Type B pancreatic cell (in vitro differentiated cells): ENCODE measurements around the gene PPP1R37. TPM values are rescaled to one million over a fixed set of nuclear protein-coding genes. Genes with fewer than 3 reads are reported as not detected.

ENCODE experiments used
- DNase-seq: peaks from one replicate; pipeline ENCODE4 v3.0.0; 2021; ENCODE audit warnings: mixed read lengths; ENCODE audit not compliant: unreplicated experiment; ENCODE audit errors: extremely low spot score
- H3K27ac Mint-ChIP-seq: 2 replicates; pipeline ENCODE4 v1.8.0; 2021; ENCODE audit warnings: mild to moderate bottlenecking, mixed read lengths
- H3K27me3 Mint-ChIP-seq: 2 replicates; pipeline ENCODE4 v1.8.0; 2021; ENCODE audit warnings: mixed read lengths
- H3K36me3 Mint-ChIP-seq: 2 replicates; pipeline ENCODE4 v1.8.0; 2021; ENCODE audit warnings: mixed read lengths
- H3K4me1 Mint-ChIP-seq: one replicate; pipeline ENCODE4 v1.8.0; 2021; ENCODE audit warnings: mixed read lengths; ENCODE audit not compliant: unreplicated experiment
- H3K4me3 Mint-ChIP-seq: 2 replicates; pipeline ENCODE4 v1.8.0; 2021; ENCODE audit warnings: mild to moderate bottlenecking, mixed read lengths
- H3K9me3 Mint-ChIP-seq: 2 replicates; pipeline ENCODE4 v1.8.0; 2021; ENCODE audit warnings: mixed read lengths
- CTCF ChIP-seq: fragments of 200-600 bp; sonication (generic); conservative IDR thresholded peaks from 2 replicates; pipeline ENCODE4 v1.5.0; 2021; ENCODE audit warnings: antibody characterized with exemption, mild to moderate bottlenecking
- total RNA-seq: library from RNA; stranded (reverse); gene quantifications from 2 replicates; pipeline ENCODE4 v1.2.1, GENCODE V29; 2021; ENCODE audit warnings: low replicate concordance

Gene PPP1R37
- total RNA-seq, 1 donor from 2014 or later: 44.7 TPM

GRCh38 chr19:45160870-45161737, 68.1 kb downstream of the PPP1R37 start, which contains the start of gene NKPD1:
Gene NKPD1 (minus strand): TSS chr19:45160982. CDS start chr19:45160150, 832 bp downstream.
- peaks cover 10% of the 10 kb centered on the region for H3K4me1 Mint-ChIP-seq
- H3K36me3 Mint-ChIP-seq: no peaks in the 10 kb centered on the region
- no peak for TF ChIP-seq CTCF
- peaks cover 12% of the 10 kb centered on the region for H3K27me3 Mint-ChIP-seq
- peak within 1 kb of the TSS; percentile 52 for H3K4me3 Mint-ChIP-seq
- H3K27ac Mint-ChIP-seq: peak within 1 kb of the TSS; percentile 10
- H3K9me3 Mint-ChIP-seq: no peaks in the 10 kb centered on the region
- no peak for DNase-seq

GRCh38 chr19:45161738-45162607, 69.0 kb downstream of the PPP1R37 start:
- Mint-ChIP-seq H3K9me3 (no peaks in the 10 kb centered on the region), H3K27me3 (peaks cover 8% of the 10 kb centered on the region), H3K4me1 (peaks cover 8% of the 10 kb centered on the region), H3K36me3 (no peaks in the 10 kb centered on the region), H3K27ac (peak overlapping the region; percentile 9), H3K4me3 (no peak overlapping the region)
- peak; percentile 80 for TF ChIP-seq CTCF
- DNase-seq: no peak

GRCh38 chr19:45162608-45163143, 69.7 kb downstream of the PPP1R37 start:
- no peaks in the 10 kb centered on the region for H3K9me3 Mint-ChIP-seq
- H3K4me3 Mint-ChIP-seq: no peak overlapping the region
- no peaks in the 10 kb centered on the region for H3K36me3 Mint-ChIP-seq
- peaks cover 4% of the 10 kb centered on the region for H3K27me3 Mint-ChIP-seq
- no peak for TF ChIP-seq CTCF
- DNase-seq: no peak
- peaks cover 7% of the 10 kb centered on the region for H3K4me1 Mint-ChIP-seq
- H3K27ac Mint-ChIP-seq: no peak overlapping the region

GRCh38 chr19:45163156-45163555, 70.2 kb downstream of the PPP1R37 start:
- no peak for TF ChIP-seq CTCF
- no peak overlapping the region for H3K4me3 Mint-ChIP-seq
- H3K4me1 Mint-ChIP-seq: peaks cover 4% of the 10 kb centered on the region
- no peak for DNase-seq
- no peak overlapping the region for H3K27ac Mint-ChIP-seq
- H3K36me3 Mint-ChIP-seq: no peaks in the 10 kb centered on the region
- peaks cover 4% of the 10 kb centered on the region for H3K27me3 Mint-ChIP-seq
- H3K9me3 Mint-ChIP-seq: no peaks in the 10 kb centered on the region

- DNase-seq: no peak
- peaks cover 4% of the 10 kb centered on the region for H3K4me1 Mint-ChIP-seq
- H3K27me3 Mint-ChIP-seq: peaks cover 4% of the 10 kb centered on the region
- H3K4me3 Mint-ChIP-seq: no peak overlapping the region
- no peaks in the 10 kb centered on the region for H3K36me3 Mint-ChIP-seq
- H3K9me3 Mint-ChIP-seq: no peaks in the 10 kb centered on the region
- H3K27ac Mint-ChIP-seq: no peak overlapping the region
- no peak for TF ChIP-seq CTCF
These were observed 70.9 kb downstream of the PPP1R37 start for GRCh38 chr19:45163751-45164460.
